ENCODE data around the gene RASSF3. TPM values are rescaled to one million over a fixed set of nuclear protein-coding genes. Genes with fewer than 3 reads are reported as not detected.

RASSF3 gene
- total RNA-seq, 4 donors from 2014 or later, result 35.3 to 68.5 (median 45.9) TPM

GRCh38 chr12:64670019-64670418 lies 59.7 kb downstream of the RASSF3 start:
- TF ChIP-seq CTCF (IDR thresholded peaks at IDR 0.05), result no peak
- no peak for DNase-seq (ENCODE audit: low spot score)

GRCh38 chr12:64670919-64671639 lies 60.8 kb downstream of the RASSF3 start:
- TF ChIP-seq CTCF (IDR thresholded peaks at IDR 0.05), result no peak
- DNase-seq (ENCODE audit: low spot score), result no peak
- ATAC-seq (ENCODE audit: low FRiP score), result peak; percentile 75

More at GRCh38 chr12:64670019-64670418, 59.7 kb downstream of the RASSF3 start:
- ATAC-seq (ENCODE audit: low FRiP score), result no peak

GRCh38 chr12:64671681-64672080 lies 61.4 kb downstream of the RASSF3 start:
- no peak for TF ChIP-seq CTCF (IDR thresholded peaks at IDR 0.05)
- ATAC-seq (ENCODE audit: low FRiP score), result no peak
- no peak for DNase-seq (ENCODE audit: low spot score)

- ATAC-seq (ENCODE audit: low FRiP score) (no peak), DNase-seq (ENCODE audit: low spot score) (no peak)
- TF ChIP-seq CTCF (IDR thresholded peaks at IDR 0.05), result no peak
Measured at GRCh38 chr12:64672925-64673409, 62.7 kb downstream of the RASSF3 start.

GRCh38 chr12:64673490-64674169 lies 63.3 kb downstream of the RASSF3 start:
- no peak for ATAC-seq (ENCODE audit: low FRiP score)
- no peak for DNase-seq (ENCODE audit: low spot score)
- no peak for TF ChIP-seq CTCF (IDR thresholded peaks at IDR 0.05)

- no peak for TF ChIP-seq CTCF (IDR thresholded peaks at IDR 0.05)
- ATAC-seq (ENCODE audit: low FRiP score), result no peak
Measured at GRCh38 chr12:64674367-64674922, 64.2 kb downstream of the RASSF3 start.

More at GRCh38 chr12:64674367-64674922, 64.2 kb downstream of the RASSF3 start:
- no peak for DNase-seq (ENCODE audit: low spot score)
